ENCODE results near the gene TMEM121.
"Not testable (repeated sequence)": the region's sequence is repeated elsewhere in the genome, so short reads cannot be mapped to it uniquely, and the experiment has no call there.

TMEM121 gene

GRCh38 chr14:105558449-105559154, 32.2 kb downstream of the TMEM121 start:
- H3K9me2 ChIP-seq (replicated peaks; ENCODE audit: control insufficient read depth, low read length); H3K36me3 ChIP-seq (ENCODE audit: control insufficient read depth, low read length); H3F3A ChIP-seq (ENCODE audit: control insufficient read depth, insufficient read depth); H3K9me3 ChIP-seq (ENCODE audit: control insufficient read depth, insufficient read depth, low read length); H4K20me1 ChIP-seq (ENCODE audit: control insufficient read depth, insufficient read depth, low read depth, low read length); H3K27me3 ChIP-seq (ENCODE audit: control insufficient read depth, low read length): not testable (repeated sequence)
- TF ChIP-seq CTCF (IDR thresholded peaks at IDR 0.05; ENCODE audit: low read depth, low read length, poor library complexity, severe bottlenecking) = peak; percentile 34
- H3K27ac ChIP-seq (ENCODE audit: low read depth, low read length) = peak overlapping the region; percentile 57
- H3K4me2 ChIP-seq (ENCODE audit: low read length) = peak overlapping the region; percentile 64
- H3K4me1 ChIP-seq (ENCODE audit: control insufficient read depth, low read length) = peaks cover 34% of the 10 kb centered on the region
- peaks cover 13% of the 10 kb centered on the region for H3K79me2 ChIP-seq (ENCODE audit: control insufficient read depth, low read length)
- peak overlapping the region; percentile 53 for H3K4me3 ChIP-seq (ENCODE audit: low read length)

GRCh38 chr14:105559384-105560047, 33.1 kb downstream of the TMEM121 start:
- peaks cover 22% of the 10 kb centered on the region for H3K79me2 ChIP-seq (ENCODE audit: control insufficient read depth, low read length)
- not testable (repeated sequence) for H3K9me3 ChIP-seq (ENCODE audit: control insufficient read depth, insufficient read depth, low read length); H4K20me1 ChIP-seq (ENCODE audit: control insufficient read depth, insufficient read depth, low read depth, low read length); H3K36me3 ChIP-seq (ENCODE audit: control insufficient read depth, low read length); H3K27me3 ChIP-seq (ENCODE audit: control insufficient read depth, low read length); H3F3A ChIP-seq (ENCODE audit: control insufficient read depth, insufficient read depth); H3K9me2 ChIP-seq (replicated peaks; ENCODE audit: control insufficient read depth, low read length)
- H3K27ac ChIP-seq (ENCODE audit: low read depth, low read length) = peak overlapping the region; percentile 57
- H3K4me1 ChIP-seq (ENCODE audit: control insufficient read depth, low read length) = peaks cover 43% of the 10 kb centered on the region
- peak overlapping the region; percentile 64 for H3K4me2 ChIP-seq (ENCODE audit: low read length)
- H3K4me3 ChIP-seq (ENCODE audit: low read length) = peak overlapping the region; percentile 53

DNA sequence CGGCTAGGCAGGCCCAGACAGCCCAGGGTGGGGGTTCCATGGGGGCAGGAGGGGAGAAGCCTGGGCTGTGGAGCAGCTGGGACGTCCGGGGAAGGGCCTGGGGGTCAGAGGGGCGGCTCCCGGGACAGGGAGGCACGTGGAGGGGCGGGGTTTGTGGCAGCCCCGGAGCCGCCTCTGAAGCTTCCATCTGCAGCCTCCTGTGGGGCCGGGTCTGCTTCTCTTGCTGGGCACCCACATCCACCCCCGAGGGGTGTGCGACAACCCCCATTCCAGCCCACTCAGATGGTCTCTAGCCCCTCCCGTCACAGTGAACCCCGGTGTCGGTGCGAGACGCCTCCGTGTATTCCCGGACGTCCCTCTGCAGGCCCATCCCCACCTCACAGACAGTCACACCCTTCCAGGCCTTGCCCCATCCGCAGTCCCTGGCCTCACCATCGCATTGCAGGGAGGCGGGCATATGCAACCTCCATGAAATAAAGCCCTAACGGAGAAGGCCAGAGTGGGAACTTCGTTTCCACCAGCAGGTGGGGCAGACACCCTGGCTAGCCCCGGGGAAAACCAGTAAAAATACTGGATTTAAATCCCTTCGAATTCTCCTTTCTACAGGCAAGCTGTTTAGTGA, 33.8 kb downstream of the TMEM121 start:
- not testable (repeated sequence) for H3K27me3 ChIP-seq (ENCODE audit: control insufficient read depth, low read length); H4K20me1 ChIP-seq (ENCODE audit: control insufficient read depth, insufficient read depth, low read depth, low read length); H3F3A ChIP-seq (ENCODE audit: control insufficient read depth, insufficient read depth); H3K36me3 ChIP-seq (ENCODE audit: control insufficient read depth, low read length); H3K9me2 ChIP-seq (replicated peaks; ENCODE audit: control insufficient read depth, low read length); H3K9me3 ChIP-seq (ENCODE audit: control insufficient read depth, insufficient read depth, low read length)
- Histone ChIP-seq H3K4me1 (ENCODE audit: control insufficient read depth, low read length) (peaks cover 49% of the 10 kb centered on the region), H3K4me2 (ENCODE audit: low read length) (peak overlapping the region; percentile 43), H3K79me2 (ENCODE audit: control insufficient read depth, low read length) (peaks cover 24% of the 10 kb centered on the region), H3K4me3 (ENCODE audit: low read length) (peak overlapping the region; percentile 32), H3K27ac (ENCODE audit: low read depth, low read length) (peak overlapping the region; percentile 95)

GRCh38 chr14:105561345-105561744, 35.0 kb downstream of the TMEM121 start:
- not testable (repeated sequence) for H3K27me3 ChIP-seq (ENCODE audit: control insufficient read depth, low read length); H3F3A ChIP-seq (ENCODE audit: control insufficient read depth, insufficient read depth); H3K9me2 ChIP-seq (replicated peaks; ENCODE audit: control insufficient read depth, low read length); H3K9me3 ChIP-seq (ENCODE audit: control insufficient read depth, insufficient read depth, low read length); H3K36me3 ChIP-seq (ENCODE audit: control insufficient read depth, low read length); H4K20me1 ChIP-seq (ENCODE audit: control insufficient read depth, insufficient read depth, low read depth, low read length)
- H3K4me3 ChIP-seq (ENCODE audit: low read length) = peak overlapping the region; percentile 42
- H3K4me2 ChIP-seq (ENCODE audit: low read length) = peak overlapping the region; percentile 65
- H3K79me2 ChIP-seq (ENCODE audit: control insufficient read depth, low read length) = peaks cover 25% of the 10 kb centered on the region
- peak overlapping the region; percentile 95 for H3K27ac ChIP-seq (ENCODE audit: low read depth, low read length)
- H3K4me1 ChIP-seq (ENCODE audit: control insufficient read depth, low read length) = peaks cover 56% of the 10 kb centered on the region
